Ecto neural progenitor cell (in vitro differentiated cells): ENCODE measurements around the gene SOWAHA.

Experiments
- DNase-seq: peaks from one replicate; pipeline ENCODE4 v3.0.0-alpha.2; 2018; ENCODE audit warnings: low spot score

Gene SOWAHA

GRCh38 chr5:132827943-132828673 is 15.0 kb downstream of the SOWAHA start:
- DNase-seq, result no peak

- DNase-seq, result no peak
Measured at GRCh38 chr5:132828846-132829494, 15.9 kb downstream of the SOWAHA start.

DNA sequence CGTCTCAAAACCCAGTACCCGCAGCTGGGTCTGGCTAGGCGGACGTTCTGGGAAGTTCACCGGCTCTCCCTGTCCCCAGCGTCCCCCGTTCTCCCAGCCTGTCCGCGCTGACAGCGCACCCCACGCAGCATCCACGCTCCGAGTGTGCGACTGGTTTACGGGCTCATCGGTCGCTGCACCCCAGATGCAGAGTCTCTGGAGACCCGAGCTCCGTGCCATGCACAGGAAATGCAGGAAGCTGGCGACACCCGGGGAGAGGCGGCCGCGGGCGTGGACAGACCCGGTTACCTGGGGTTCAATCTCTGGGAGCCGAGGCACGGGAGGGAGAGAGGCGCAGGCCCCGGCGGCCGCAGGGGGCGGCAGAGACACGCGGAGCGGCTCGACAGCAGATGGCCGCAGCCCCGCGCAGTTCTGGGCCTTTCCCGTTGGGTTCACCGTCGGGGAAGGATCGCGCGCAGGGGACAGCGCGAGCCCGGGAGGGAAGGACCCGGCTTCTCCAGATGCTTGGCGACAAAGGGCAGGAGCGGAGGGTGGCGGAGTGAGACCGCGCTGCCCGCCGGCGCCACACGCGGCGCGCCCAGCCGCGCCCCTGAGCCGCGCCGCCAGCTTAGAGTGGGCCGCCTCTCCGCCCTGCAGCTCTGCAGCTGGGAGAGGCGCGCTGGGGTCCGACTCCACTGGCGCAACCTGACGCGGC is 16.8 kb downstream of the SOWAHA start:
- peak; percentile 81 for DNase-seq

- DNase-seq, result peak; percentile 73
Measured at GRCh38 chr5:132830436-132831094, 17.5 kb downstream of the SOWAHA start, which contains the start of gene SHROOM1. Gene SHROOM1 (minus strand): TSS chr5:132830647. CDS start chr5:132826140, 4,507 bp downstream.

GRCh38 chr5:132831095-132831860 is 18.2 kb downstream of the SOWAHA start:
- no peak for DNase-seq

DNA sequence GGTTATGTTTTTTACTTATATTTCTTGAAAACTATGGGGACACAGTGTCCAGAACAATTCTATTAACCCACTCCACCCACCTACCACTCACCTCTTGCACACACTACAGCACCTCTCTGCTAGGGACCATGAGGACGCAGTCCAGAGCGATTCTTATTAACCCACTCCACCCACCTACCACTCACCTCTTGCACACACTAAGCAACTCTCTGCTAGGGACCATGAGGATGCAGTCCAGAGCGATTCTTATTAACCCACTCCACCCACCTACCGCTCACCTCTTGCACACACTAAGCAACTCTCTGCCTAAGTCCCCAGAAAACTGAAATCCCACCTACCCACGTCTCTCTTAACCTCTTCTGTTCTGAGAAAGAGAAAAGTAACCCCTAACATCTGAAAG is 19.5 kb downstream of the SOWAHA start:
- DNase-seq, result no peak

GRCh38 chr5:132834057-132834456 is 21.0 kb downstream of the SOWAHA start:
- DNase-seq, result no peak

- no peak for DNase-seq
Measured at GRCh38 chr5:132836852-132837251, 23.8 kb downstream of the SOWAHA start.

DNA sequence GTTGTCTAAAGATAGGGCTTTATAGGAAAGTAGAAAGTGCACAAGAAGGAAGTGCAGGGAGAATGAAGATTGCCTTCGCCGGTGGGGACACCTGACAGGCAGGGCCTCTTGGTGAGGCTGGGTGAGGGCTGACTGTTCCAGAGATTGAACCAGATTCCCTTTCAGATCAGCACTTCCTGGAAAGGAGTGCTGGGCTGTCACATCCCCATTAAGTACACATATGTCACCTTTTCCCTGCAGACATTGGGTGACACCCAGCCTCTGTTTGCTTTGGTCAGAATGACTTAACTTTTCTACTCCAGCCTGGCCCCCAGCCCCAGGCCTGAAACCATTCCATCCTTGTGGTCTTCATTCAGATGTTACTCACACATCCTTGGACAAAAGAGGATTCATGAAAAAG is 24.8 kb downstream of the SOWAHA start:
- DNase-seq, result no peak

DNA sequence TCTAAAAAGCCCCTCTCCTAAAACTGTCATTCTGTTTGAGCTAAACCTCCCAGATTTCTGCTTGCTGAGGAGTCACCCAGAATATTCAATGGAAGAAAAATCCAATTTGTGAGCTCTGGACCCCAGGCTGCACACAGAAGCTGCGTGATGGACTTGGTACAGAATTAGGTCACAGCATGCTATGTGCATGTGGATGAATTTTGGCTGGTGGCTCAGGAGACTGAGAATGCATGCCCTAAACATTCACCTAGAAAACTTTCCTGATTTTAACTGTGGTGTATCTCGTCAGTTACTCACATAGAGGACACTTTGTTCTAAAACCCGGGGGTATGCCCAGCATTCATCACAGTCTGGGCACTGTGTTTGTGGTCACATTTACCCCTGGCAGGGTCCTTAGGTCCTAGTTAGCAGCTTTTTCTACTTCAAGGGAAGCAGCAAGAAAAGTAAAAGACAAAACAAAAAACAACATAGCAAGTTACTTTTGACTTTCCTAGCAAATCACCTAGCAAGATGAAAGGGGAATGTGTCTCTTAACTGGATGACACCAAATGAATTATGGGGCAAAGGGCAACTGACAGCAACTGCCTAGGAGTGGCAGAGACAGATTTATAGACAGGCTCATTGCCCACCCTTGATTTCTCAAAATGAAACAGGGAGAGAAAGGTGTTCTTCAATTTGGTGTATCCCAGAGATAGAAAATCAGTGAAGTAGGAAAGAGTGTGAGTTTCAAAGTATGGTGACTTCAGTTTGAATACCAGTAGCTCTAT is 25.6 kb downstream of the SOWAHA start:
- DNase-seq, result no peak

- DNase-seq, result no peak
Measured at GRCh38 chr5:132839426-132840301, 26.6 kb downstream of the SOWAHA start.

DNA sequence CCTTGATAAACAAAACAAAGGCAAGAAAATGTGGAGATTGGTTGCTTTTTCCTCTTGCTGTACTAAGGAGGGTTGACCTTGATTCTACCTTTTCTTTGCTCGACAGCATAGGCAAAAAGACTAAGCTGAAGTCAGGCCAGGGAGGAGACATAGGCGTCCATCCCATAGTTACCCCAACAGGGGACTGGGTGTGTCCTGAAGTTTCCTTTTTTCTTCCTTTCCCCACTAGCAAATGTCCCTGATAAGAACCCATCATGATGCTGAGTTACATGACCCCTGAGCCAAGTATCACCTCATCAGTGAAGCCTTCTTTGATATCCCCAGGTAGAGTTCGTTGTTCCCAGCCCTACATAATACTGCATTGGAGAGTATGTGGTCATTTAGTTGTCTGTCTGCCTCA is 27.2 kb downstream of the SOWAHA start:
- DNase-seq, result no peak

- no peak for DNase-seq
Measured at GRCh38 chr5:132840896-132841295, 27.8 kb downstream of the SOWAHA start.

DNA sequence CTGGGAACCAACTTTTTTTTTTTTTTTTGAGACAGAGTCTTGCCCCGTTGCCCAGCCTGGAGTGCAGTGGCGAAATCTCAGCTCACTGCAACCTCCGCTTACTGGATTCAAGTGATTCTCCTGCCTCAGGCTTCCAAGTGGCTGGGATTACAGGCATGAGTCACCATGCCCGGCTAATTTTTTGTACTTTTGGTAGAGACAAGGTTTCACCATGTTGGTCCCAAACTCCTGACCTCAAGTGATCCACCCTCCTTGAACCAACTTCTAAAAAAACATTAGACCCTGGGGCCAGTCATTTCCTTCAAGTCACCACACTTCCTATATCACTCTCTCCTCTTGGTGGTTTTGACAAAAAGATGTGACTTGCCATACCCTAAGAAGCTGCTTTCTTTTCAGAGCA is 28.2 kb downstream of the SOWAHA start:
- DNase-seq, result no peak

DNA sequence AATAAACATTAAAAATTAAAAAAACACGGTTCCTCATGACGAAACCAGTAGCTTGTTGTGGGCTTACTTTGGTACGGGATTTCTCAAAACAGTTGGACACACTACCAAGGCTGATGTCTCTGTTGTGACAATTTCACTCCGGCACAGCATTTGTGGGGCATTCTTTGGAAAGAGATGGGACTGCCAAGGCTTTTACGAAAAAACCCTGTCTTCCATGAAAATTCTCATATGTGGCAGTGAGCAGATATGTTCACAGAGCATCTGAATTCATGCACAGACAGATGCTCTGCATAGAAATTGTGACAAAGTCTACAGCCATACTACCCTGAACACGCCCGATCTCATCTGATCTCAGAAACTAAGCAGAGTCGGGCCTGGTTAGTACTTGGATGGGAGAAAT is 35.2 kb downstream of the SOWAHA start:
- DNase-seq, result no peak

DNA sequence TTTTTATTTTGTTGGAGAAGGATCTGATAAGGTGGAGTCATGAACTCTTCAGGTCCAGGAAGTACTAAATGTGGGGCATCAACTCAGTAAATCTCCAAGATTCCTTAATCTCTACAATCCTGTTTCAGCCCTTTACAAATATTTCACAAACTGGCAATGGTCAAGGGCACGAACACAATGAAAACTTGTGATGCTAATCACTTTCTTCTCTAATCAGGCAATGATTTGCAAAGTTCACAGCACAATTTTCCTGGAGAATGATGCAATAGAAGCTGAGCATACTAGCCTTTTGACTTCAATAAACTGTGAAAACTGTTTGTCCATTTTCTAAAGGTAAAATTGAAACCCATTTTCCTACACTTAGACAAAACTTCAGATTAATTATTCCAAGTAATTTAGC is 36.2 kb downstream of the SOWAHA start:
- DNase-seq, result no peak

GRCh38 chr5:132850066-132850465 is 37.0 kb downstream of the SOWAHA start:
- DNase-seq, result no peak

DNA sequence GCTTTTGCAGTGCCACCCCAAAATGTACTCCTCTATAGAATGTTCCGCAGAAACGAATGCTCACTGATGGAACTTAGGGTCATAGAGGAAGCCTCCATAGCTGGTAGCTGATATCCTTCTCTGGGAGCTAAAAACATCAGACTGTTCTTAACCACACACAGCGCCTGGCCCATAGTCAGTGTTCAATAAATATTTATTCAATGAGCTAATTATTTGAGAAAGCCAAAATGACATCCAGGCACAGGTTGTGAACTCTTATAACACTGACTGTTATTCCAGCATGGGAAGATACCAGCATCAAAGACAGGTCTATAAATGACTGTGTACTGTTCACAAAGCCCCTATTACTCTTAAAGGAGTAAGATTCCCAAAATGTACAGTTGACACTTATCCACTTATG is 40.2 kb downstream of the SOWAHA start:
- DNase-seq, result no peak

DNA sequence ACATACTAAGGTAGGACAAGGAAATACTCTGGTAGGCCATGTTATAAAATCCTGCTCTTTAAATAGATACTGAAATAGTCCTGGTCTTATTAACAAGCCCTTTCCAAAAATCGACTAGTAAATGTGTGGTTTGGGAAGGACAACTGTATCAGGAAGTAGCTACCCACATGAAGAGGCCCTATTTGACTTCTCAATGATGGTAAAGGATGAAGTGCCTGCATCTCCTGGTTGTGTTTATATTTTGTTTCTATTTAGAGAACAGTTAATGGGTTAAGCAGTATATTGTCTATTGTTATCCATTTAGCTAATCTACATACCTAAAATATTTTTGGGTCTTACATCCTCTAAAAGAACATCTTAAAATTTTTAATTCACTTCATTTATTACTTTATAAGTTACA is 40.7 kb downstream of the SOWAHA start:
- no peak for DNase-seq

GRCh38 chr5:132854301-132854700 is 41.2 kb downstream of the SOWAHA start:
- no peak for DNase-seq
